ENCODE results near the gene PLRG1. TPM values are rescaled to one million over a fixed set of nuclear protein-coding genes. Genes with fewer than 3 reads are reported as not detected.

PLRG1 gene
- total RNA-seq, 1 experiment from 2014 or later = 116 TPM

- H3K36me3 ChIP-seq (ENCODE audit: insufficient read depth, low read length, poor library complexity, severe bottlenecking) = no peaks in the 10 kb centered on the region
- ChIA-PET CTCF (no interaction called here), POLR2A (ENCODE audit: low non-redundant PET) (no interaction called here)
- no peak for DNase-seq (ENCODE audit: low spot score)
- no peak within 1 kb of the TSS for H3K27ac ChIP-seq (ENCODE audit: low read depth, low read length, poor library complexity, severe bottlenecking)
- no peak within 1 kb of the TSS for H3K4me3 ChIP-seq (ENCODE audit: low read depth, low read length, poor library complexity, severe bottlenecking)
- no peaks in the 10 kb centered on the region for H3K4me1 ChIP-seq (ENCODE audit: insufficient read depth, low read length, poor library complexity, severe bottlenecking)
- BruUV-seq (replicated peaks) = no TSS peak
- TF ChIP-seq EZH2 (IDR thresholded peaks at IDR 0.05; ENCODE audit: borderline replicate concordance, low read depth, low read length, poor library complexity, severe bottlenecking) = no peak
- TF ChIP-seq CTCF (conservative IDR thresholded peaks at IDR 0.05; ENCODE audit: low read depth, low read length) = no peak
- H3K9me3 ChIP-seq (ENCODE audit: low read depth, low read length, poor library complexity, severe bottlenecking) = no peaks in the 10 kb centered on the region
- intact Hi-C loops (cut with micrococcal nuclease; ENCODE audit: unreplicated experiment) = no loop called here
- peaks cover 16% of the 10 kb centered on the region for H3K27me3 ChIP-seq (replicated peaks; ENCODE audit: insufficient read depth, low read depth, low read length, poor library complexity)
Observed at GRCh38 chr4:154590329-154591006, 40.3 kb upstream of the PLRG1 start, which contains the start of gene FGA. Gene FGA, minus strand, starts transcription at chr4:154590742. Its CDS starts 55 bp downstream, at chr4:154590687.

DNA sequence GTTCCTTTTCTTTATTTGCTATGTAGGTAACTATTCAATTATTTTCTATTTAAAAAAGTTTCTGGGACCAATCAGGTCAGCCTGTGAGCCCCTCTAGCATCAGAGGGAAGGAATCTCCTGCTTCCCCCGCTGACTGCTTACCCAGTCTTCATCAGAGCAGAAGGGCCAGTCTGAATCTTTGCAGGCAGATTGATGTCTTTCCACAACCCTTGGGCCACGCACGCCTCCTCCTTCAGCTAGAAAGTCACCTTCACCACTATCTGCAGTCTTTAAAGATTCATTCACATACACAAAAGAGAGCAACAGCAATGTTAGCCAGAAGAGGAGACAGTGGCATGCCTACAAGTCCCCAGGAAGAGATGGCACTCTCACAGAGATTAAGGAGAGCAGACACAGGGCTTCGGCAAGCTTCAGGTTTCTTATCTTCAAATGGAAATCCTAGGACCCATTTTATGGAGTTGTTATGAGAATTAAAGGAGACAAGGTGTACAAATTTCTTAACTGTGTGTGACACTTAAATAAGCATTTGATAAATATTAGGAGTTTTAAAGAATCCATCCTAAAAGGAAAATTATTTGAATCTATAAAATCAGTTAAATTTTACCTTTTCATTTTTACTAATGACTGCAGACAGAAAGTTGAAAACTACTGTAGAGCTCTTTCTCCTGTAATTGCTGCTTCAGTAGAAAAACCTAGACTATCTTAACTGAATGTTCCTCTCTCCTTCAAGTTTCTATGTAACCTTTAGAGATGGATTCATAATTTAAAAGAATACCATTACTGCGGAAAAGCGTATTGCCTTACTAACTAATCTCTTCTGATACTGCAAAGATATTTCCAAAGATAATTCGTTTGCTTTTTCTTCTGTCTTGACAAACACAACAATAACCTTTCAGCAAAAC lies 39.3 kb upstream of the PLRG1 start:
- no peak for TF ChIP-seq CTCF (conservative IDR thresholded peaks at IDR 0.05; ENCODE audit: low read depth, low read length)
- no peak for TF ChIP-seq EZH2 (IDR thresholded peaks at IDR 0.05; ENCODE audit: borderline replicate concordance, low read depth, low read length, poor library complexity, severe bottlenecking)
- intact Hi-C loops (cut with micrococcal nuclease; ENCODE audit: unreplicated experiment) = no loop called here
- H3K4me1 ChIP-seq (ENCODE audit: insufficient read depth, low read length, poor library complexity, severe bottlenecking) = no peaks in the 10 kb centered on the region
- ChIA-PET CTCF (no interaction called here), POLR2A (ENCODE audit: low non-redundant PET) (no interaction called here)
- no peaks in the 10 kb centered on the region for H3K9me3 ChIP-seq (ENCODE audit: low read depth, low read length, poor library complexity, severe bottlenecking)
- H3K27ac ChIP-seq (ENCODE audit: low read depth, low read length, poor library complexity, severe bottlenecking) = no peak overlapping the region
- peaks cover 16% of the 10 kb centered on the region for H3K27me3 ChIP-seq (replicated peaks; ENCODE audit: insufficient read depth, low read depth, low read length, poor library complexity)
- no peak for DNase-seq (ENCODE audit: low spot score)
- H3K36me3 ChIP-seq (ENCODE audit: insufficient read depth, low read length, poor library complexity, severe bottlenecking) = no peaks in the 10 kb centered on the region
- BruUV-seq (replicated peaks) = no TSS peak
- H3K4me3 ChIP-seq (ENCODE audit: low read depth, low read length, poor library complexity, severe bottlenecking) = no peak overlapping the region

DNA sequence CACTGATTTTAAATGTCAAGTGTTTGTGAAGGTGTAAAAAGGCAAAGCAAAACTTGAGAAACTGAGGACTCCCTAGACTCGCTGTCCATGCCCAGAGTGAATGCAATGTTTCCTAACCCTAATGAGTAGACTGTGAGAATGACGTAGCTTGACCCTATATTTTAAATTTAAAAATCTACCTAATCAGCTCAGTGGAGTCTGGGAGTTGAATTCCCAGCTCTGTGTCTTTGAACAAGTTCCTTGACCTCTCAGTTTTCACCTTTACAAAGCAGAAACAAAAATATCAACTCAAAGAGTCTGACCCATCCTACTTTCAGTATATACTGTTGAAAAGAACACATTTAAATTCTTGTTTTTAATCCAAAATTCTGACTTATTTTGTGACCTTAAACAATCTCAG lies 38.0 kb upstream of the PLRG1 start:
- no peaks in the 10 kb centered on the region for H3K4me1 ChIP-seq (ENCODE audit: insufficient read depth, low read length, poor library complexity, severe bottlenecking)
- no peak for DNase-seq (ENCODE audit: low spot score)
- BruUV-seq (replicated peaks) = no TSS peak
- no peak overlapping the region for H3K27ac ChIP-seq (ENCODE audit: low read depth, low read length, poor library complexity, severe bottlenecking)
- H3K27me3 ChIP-seq (replicated peaks; ENCODE audit: insufficient read depth, low read depth, low read length, poor library complexity) = peaks cover 16% of the 10 kb centered on the region
- H3K9me3 ChIP-seq (ENCODE audit: low read depth, low read length, poor library complexity, severe bottlenecking) = no peaks in the 10 kb centered on the region
- TF ChIP-seq EZH2 (IDR thresholded peaks at IDR 0.05; ENCODE audit: borderline replicate concordance, low read depth, low read length, poor library complexity, severe bottlenecking) (no peak), CTCF (conservative IDR thresholded peaks at IDR 0.05; ENCODE audit: low read depth, low read length) (no peak)
- no peaks in the 10 kb centered on the region for H3K36me3 ChIP-seq (ENCODE audit: insufficient read depth, low read length, poor library complexity, severe bottlenecking)
- CTCF ChIA-PET = no interaction called here
- POLR2A ChIA-PET (ENCODE audit: low non-redundant PET) = no interaction called here
- intact Hi-C loops (cut with micrococcal nuclease; ENCODE audit: unreplicated experiment) = no loop called here
- H3K4me3 ChIP-seq (ENCODE audit: low read depth, low read length, poor library complexity, severe bottlenecking) = no peak overlapping the region

Measured in A673 (cell line).